HAP-1 (cell line): ENCODE data around the gene BMP7.

Experiments used
- DNase-seq, 2 experiments: peaks; one replicate each; pipeline ENCODE4 v3.0.0-alpha.2; 2016 to 2020; ENCODE audit warnings: low spot score in 2 of 2
- H3K27me3 ChIP-seq: fragments of 250-450 bp; sonication (Bioruptor Pico); 2 replicates; pipeline ENCODE4 v1.5.1; 2020; ENCODE audit warnings: low read depth, mild to moderate bottlenecking, moderate library complexity
- H3K36me3 ChIP-seq: fragments of 250-450 bp; sonication (Bioruptor Pico); replicated peaks from 2 replicates; pipeline ENCODE4 v1.5.1; 2020; ENCODE audit warnings: mild to moderate bottlenecking
- H3K4me1 ChIP-seq: fragments of 250-450 bp; sonication (Bioruptor Pico); 2 replicates; pipeline ENCODE4 v1.5.1; 2020; ENCODE audit warnings: mild to moderate bottlenecking
- H3K4me3 ChIP-seq: fragments of 250-450 bp; sonication (Bioruptor Pico); 2 replicates; pipeline ENCODE4 v1.5.1; 2020; ENCODE audit warnings: mild to moderate bottlenecking, moderate library complexity
- H3K9me3 ChIP-seq: fragments of 250-450 bp; sonication (Bioruptor Pico); 2 replicates; pipeline ENCODE4 v1.5.1; 2020; ENCODE audit warnings: mild to moderate bottlenecking, moderate library complexity
- in situ Hi-C: fragments of 300-500 bp; cut with MboI; formaldehyde crosslinking; loops from 3 replicates; pipeline ENCODE4 v1.14.3; 2020; ENCODE audit warnings: low sequenced_read_pairs, inconsistent platforms, mixed read lengths

BMP7 gene

GRCh38 chr20:57137676-57138075 lies 128.8 kb downstream of the BMP7 start:
- Histone ChIP-seq H3K36me3 (no peaks in the 10 kb centered on the region), H3K4me3 (no peak overlapping the region), H3K27me3 (no peaks in the 10 kb centered on the region), H3K9me3 (no peaks in the 10 kb centered on the region), H3K4me1 (no peaks in the 10 kb centered on the region)
- DNase-seq, result no peak
- in situ Hi-C loops, result no loop called here

GRCh38 chr20:57136734-57137133 lies 129.7 kb downstream of the BMP7 start:
- in situ Hi-C loops, result no loop called here
- no peak for DNase-seq
- Histone ChIP-seq H3K4me3 (no peak overlapping the region), H3K27me3 (no peaks in the 10 kb centered on the region), H3K9me3 (no peaks in the 10 kb centered on the region), H3K36me3 (no peaks in the 10 kb centered on the region), H3K4me1 (no peaks in the 10 kb centered on the region)

GRCh38 chr20:57135875-57136274 lies 130.6 kb downstream of the BMP7 start:
- no peaks in the 10 kb centered on the region for H3K27me3 ChIP-seq
- in situ Hi-C loops, result no loop called here

GRCh38 chr20:57134804-57135203 lies 131.6 kb downstream of the BMP7 start:
- Histone ChIP-seq H3K36me3 (no peaks in the 10 kb centered on the region), H3K9me3 (no peaks in the 10 kb centered on the region), H3K27me3 (no peaks in the 10 kb centered on the region), H3K4me1 (no peaks in the 10 kb centered on the region), H3K4me3 (no peak overlapping the region)
- in situ Hi-C loops, result no loop called here
- no peak for DNase-seq

More at GRCh38 chr20:57135875-57136274, 130.6 kb downstream of the BMP7 start:
- Histone ChIP-seq H3K9me3 (no peaks in the 10 kb centered on the region), H3K4me1 (no peaks in the 10 kb centered on the region), H3K36me3 (no peaks in the 10 kb centered on the region), H3K4me3 (no peak overlapping the region)
- no peak for DNase-seq

GRCh38 chr20:57133926-57134650 lies 132.4 kb downstream of the BMP7 start:
- H3K36me3 ChIP-seq, result no peaks in the 10 kb centered on the region
- H3K27me3 ChIP-seq, result no peaks in the 10 kb centered on the region
- in situ Hi-C loops, result no loop called here
- no peaks in the 10 kb centered on the region for H3K9me3 ChIP-seq
- H3K4me3 ChIP-seq, result no peak overlapping the region
- no peak for DNase-seq
- no peaks in the 10 kb centered on the region for H3K4me1 ChIP-seq

GRCh38 chr20:57131601-57132391 lies 134.6 kb downstream of the BMP7 start:
- H3K27me3 ChIP-seq, result no peaks in the 10 kb centered on the region

GRCh38 chr20:57131077-57131476 lies 135.4 kb downstream of the BMP7 start:
- no peaks in the 10 kb centered on the region for H3K9me3 ChIP-seq
- no peaks in the 10 kb centered on the region for H3K36me3 ChIP-seq
- no peak overlapping the region for H3K4me3 ChIP-seq
- no peaks in the 10 kb centered on the region for H3K4me1 ChIP-seq
- no peaks in the 10 kb centered on the region for H3K27me3 ChIP-seq
- in situ Hi-C loops, result no loop called here
- DNase-seq, result no peak

More at GRCh38 chr20:57131601-57132391, 134.6 kb downstream of the BMP7 start:
- no peaks in the 10 kb centered on the region for H3K36me3 ChIP-seq
- no peak overlapping the region for H3K4me3 ChIP-seq
- in situ Hi-C loops, result no loop called here
- H3K9me3 ChIP-seq, result no peaks in the 10 kb centered on the region
- no peak for DNase-seq
- H3K4me1 ChIP-seq, result no peaks in the 10 kb centered on the region

GRCh38 chr20:57130160-57130772 lies 136.2 kb downstream of the BMP7 start:
- no peak overlapping the region for H3K4me3 ChIP-seq
- in situ Hi-C loops, result no loop called here
- no peaks in the 10 kb centered on the region for H3K27me3 ChIP-seq
- no peaks in the 10 kb centered on the region for H3K36me3 ChIP-seq
- H3K9me3 ChIP-seq, result no peaks in the 10 kb centered on the region
- no peak for DNase-seq
- H3K4me1 ChIP-seq, result no peaks in the 10 kb centered on the region

- no peaks in the 10 kb centered on the region for H3K36me3 ChIP-seq
- in situ Hi-C loops, result no loop called here
- no peak for DNase-seq
- no peaks in the 10 kb centered on the region for H3K9me3 ChIP-seq
- no peaks in the 10 kb centered on the region for H3K27me3 ChIP-seq
- no peaks in the 10 kb centered on the region for H3K4me1 ChIP-seq
- no peak overlapping the region for H3K4me3 ChIP-seq
These were observed 137.1 kb downstream of the BMP7 start for GRCh38 chr20:57129303-57129702.

GRCh38 chr20:57128044-57128757 lies 138.2 kb downstream of the BMP7 start:
- H3K4me3 ChIP-seq, result no peak overlapping the region
- in situ Hi-C loops, result no loop called here
- no peaks in the 10 kb centered on the region for H3K9me3 ChIP-seq
- H3K27me3 ChIP-seq, result no peaks in the 10 kb centered on the region
- H3K36me3 ChIP-seq, result no peaks in the 10 kb centered on the region
- no peak for DNase-seq
- no peaks in the 10 kb centered on the region for H3K4me1 ChIP-seq

GRCh38 chr20:57126481-57127092 lies 139.9 kb downstream of the BMP7 start:
- H3K4me1 ChIP-seq, result no peaks in the 10 kb centered on the region
- in situ Hi-C loops, result no loop called here

GRCh38 chr20:57124800-57125517 lies 141.5 kb downstream of the BMP7 start:
- Histone ChIP-seq H3K9me3 (no peaks in the 10 kb centered on the region), H3K4me3 (no peak overlapping the region), H3K36me3 (no peaks in the 10 kb centered on the region), H3K27me3 (no peaks in the 10 kb centered on the region), H3K4me1 (no peaks in the 10 kb centered on the region)
- in situ Hi-C loops, result no loop called here
- DNase-seq, result no peak

More at GRCh38 chr20:57126481-57127092, 139.9 kb downstream of the BMP7 start:
- no peak overlapping the region for H3K4me3 ChIP-seq
- no peak for DNase-seq
- no peaks in the 10 kb centered on the region for H3K9me3 ChIP-seq
- H3K36me3 ChIP-seq, result no peaks in the 10 kb centered on the region
- no peaks in the 10 kb centered on the region for H3K27me3 ChIP-seq

- in situ Hi-C loops, result no loop called here
- Histone ChIP-seq H3K36me3 (no peaks in the 10 kb centered on the region), H3K27me3 (no peaks in the 10 kb centered on the region), H3K9me3 (no peaks in the 10 kb centered on the region), H3K4me1 (no peaks in the 10 kb centered on the region), H3K4me3 (no peak overlapping the region)
- DNase-seq, result no peak
These were observed 142.1 kb downstream of the BMP7 start for GRCh38 chr20:57124366-57124765.
